Gastrocnemius medialis (tissue), 4 donors: ENCODE data around the gene TFEC.

Experiments used
- CTCF ChIP-seq, 5 experiments: fragments of 450-650 bp in 3 of 5; fragments of 200-600 bp in 2 of 5; sonication (generic) in 2 of 5; IDR thresholded peaks in 4 of 5; conservative IDR thresholded peaks in 1 of 5; 1 replicate in 4 of 5; 2 replicates in 1 of 5; pipeline ENCODE4 v1.5.1; 2016 to 2019; ENCODE audit warnings: antibody characterized with exemption in 5 of 5, mild to moderate bottlenecking in 3 of 5, moderate library complexity in 3 of 5
- POLR2A ChIP-seq, 2 donors: fragments of 450-650 bp; IDR thresholded peaks; one replicate each; pipeline ENCODE4 v1.6.1; 2017; ENCODE audit warnings: antibody characterized with exemption in 2 of 2, mild to moderate bottlenecking in 2 of 2, moderate library complexity in 2 of 2

- TF ChIP-seq CTCF (IDR thresholded peaks at IDR 0.05 in 4 of 5, conservative IDR thresholded peaks at IDR 0.05 in 1 of 5) (no peak), POLR2A (IDR thresholded peaks at IDR 0.05) (no peak)
These were observed 16.9 kb downstream of the TFEC start for GRCh38 chr7:116013675-116014074.
